Muscle of back (tissue), 11 donors: ENCODE results near the gene RAB6B. TPM values are rescaled to one million over a fixed set of nuclear protein-coding genes. Genes with fewer than 3 reads are reported as not detected.

Experiments used
- DNase-seq, 3 donors: peaks; one replicate each; pipeline versions ENCODE4 v3.0.0 to v3.0.0-alpha.2; 2013
- polyA plus RNA-seq, 10 donors: library from polyadenylated mRNA; unstranded; fragments of 120-200 nt; gene quantifications; one replicate each; pipeline ENCODE4 v1.2.1, GENCODE V29; 2013; ENCODE audit not compliant: insufficient read length in 10 of 10

The RAB6B gene
- polyA plus RNA-seq, 10 donors, result 6.6 to 13.1 (median 9.6) TPM

DNA sequence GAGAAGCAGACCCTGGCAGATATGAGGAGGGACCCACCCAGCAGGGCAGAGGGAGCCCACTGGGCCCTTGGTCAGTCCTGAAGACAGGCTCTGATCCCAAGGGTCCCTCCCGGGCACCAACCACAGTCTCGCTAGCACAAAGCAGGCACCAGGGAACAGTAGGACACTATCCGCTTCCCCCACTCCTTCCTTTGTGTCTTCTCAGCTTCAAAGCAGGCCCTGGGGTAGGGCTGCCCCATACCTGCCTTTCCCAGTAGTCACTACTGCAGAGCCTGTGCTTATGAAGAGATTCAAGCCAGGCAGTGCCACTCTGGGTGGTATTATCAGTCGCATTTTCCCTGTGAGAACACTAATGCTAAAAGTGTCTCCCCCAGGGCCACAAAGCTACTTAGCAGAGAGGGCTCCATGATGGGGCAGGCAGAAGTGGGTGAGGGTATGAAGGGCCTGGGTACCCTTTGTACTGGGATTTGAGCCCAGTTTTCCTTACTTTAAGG, 57.3 kb downstream of the RAB6B start:
- no peak for DNase-seq

DNA sequence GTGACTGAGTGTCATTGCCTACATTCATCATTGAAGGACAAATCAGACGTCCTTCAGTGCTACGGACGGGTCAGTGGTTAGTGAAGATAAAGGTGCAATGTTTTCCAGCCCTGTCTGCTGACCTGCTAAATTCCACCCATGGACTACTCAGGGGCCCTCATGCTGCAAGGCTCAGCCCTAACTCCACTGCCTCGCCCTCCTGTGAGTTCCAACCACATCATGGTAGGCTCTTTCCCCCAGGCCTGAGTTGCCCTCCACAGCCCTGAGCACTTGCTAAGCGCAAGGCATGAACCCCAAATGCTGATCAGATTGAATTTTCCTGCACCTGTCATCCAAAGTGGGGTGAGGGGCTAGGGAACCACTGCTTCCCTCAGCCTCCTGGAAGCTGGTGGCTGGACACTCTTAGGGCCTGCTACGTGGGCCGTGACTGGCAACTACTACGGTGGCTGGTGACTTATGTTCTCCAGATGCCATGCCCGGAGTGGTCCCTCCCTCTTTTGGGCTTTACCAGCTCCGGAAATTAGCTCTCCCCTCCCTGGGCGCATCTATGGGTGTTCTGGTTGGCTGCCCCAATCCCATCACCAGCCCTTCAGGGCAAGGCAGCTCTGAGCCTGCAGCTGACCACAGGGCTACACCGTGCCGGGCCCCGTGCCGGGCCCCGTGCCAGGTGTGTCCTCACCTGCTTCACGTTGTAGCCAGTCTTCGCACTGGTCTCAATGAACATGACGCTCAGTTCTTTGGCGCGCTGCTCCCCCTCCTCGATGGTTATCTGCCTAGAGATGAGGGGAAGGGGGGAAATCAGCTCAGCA, 58.0 kb downstream of the RAB6B start:
- no peak for DNase-seq

DNA sequence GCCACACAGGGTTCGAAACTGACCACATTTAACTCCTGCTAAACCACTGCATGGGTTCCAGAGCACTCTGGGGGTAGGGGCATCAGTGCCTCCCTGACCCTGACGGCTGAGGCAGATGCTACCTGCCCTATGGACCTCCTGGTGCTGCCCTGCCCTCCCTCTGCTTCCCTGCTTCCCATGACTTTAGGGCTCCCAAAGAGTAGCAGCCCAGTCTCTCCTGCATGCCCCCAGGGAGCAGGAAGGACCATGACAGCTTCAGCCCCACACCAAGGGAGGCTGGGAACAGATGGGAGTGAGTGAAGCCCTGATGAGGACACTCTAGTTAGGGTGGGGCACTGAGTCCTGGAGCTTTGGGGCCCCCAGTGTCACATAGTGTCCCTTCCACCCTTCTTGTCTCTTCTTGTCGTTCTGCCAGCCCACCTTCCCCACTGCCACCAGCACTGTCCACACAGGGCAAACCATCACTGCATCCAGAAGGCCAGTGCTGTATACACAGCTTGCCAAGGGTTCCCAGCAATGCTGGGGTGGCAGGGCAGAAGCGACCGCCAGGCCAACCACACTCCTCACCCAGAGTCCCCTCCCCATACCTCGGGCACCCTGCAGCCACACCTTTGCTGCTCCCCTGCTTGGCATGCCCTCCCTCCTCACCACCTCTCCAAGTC, 59.1 kb downstream of the RAB6B start:
- DNase-seq, result no peak

DNA sequence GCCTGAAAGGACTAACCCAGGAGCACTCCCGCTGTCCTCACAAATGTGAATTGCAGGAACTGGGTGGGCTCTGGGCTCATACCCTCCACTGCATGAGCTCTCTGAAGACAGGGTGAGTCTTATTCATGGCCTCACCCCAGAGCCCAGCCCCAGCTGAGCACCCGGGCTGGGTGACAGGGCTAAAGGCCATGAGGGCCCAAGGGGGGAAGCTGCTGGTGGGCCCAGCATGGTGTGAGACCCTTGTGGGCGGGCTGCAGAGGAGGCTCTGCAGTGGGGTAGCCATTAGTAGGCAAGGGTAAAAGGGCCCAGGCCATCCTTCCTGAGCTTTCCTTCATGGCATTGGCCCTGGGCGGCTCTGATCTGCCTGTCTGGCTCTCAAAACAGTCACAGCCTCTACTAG, 59.7 kb downstream of the RAB6B start:
- DNase-seq, result no peak

DNA sequence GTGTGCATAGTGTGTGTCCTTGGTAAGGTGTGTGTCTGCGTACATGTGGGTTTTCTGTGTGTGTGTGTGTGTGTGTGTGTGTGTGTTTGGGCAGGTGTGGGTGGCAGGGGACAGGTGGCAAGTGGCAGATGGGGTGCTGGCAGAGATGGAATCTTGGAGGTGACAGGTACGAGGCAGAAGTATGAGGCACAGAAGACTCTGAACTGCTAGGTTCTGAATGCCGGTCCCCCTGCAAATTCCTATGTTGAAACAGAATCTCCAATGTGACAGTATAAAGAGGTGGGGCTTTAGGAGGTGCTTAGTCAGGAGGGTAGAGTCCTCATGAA, 60.3 kb downstream of the RAB6B start:
- no peak for DNase-seq

DNA sequence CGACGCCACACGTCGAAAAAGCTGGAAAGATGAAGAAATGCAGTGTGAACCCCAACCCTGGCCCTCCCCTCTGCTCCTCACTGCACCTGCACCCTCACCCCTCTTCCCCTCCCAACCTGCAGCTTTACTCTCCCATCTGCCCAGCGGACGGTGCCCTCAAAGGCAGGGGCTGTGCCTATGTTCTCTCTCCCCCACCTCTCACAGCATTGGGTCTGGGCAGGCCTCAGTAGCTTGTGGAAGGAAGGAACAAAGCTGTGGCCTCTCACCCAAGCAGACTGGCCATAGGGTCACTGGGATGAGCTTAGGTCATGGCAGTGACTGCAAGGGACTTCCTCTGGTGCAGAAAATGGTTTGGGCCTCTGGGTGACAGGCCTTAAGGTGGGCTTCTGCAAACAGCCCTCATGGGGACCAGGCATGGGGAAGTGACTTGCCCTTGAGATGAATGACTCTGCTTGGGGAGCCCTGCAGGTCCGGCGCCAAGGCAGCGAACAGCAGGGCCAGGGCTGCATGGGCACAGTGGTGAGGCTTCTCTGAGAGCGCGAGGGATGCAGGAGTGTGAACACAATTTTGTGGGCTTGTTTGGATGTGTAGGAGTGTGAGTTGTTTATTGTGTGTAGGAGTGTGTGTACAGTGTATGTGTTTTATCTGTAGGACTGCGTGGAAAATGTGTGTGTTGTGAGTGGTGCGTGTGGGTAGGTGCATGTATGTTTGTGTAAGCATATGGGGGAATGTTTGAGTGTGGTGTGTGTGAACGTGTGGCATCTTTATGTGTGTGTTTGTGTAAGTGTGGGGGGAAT, 60.9 kb downstream of the RAB6B start:
- DNase-seq, result no peak

DNA sequence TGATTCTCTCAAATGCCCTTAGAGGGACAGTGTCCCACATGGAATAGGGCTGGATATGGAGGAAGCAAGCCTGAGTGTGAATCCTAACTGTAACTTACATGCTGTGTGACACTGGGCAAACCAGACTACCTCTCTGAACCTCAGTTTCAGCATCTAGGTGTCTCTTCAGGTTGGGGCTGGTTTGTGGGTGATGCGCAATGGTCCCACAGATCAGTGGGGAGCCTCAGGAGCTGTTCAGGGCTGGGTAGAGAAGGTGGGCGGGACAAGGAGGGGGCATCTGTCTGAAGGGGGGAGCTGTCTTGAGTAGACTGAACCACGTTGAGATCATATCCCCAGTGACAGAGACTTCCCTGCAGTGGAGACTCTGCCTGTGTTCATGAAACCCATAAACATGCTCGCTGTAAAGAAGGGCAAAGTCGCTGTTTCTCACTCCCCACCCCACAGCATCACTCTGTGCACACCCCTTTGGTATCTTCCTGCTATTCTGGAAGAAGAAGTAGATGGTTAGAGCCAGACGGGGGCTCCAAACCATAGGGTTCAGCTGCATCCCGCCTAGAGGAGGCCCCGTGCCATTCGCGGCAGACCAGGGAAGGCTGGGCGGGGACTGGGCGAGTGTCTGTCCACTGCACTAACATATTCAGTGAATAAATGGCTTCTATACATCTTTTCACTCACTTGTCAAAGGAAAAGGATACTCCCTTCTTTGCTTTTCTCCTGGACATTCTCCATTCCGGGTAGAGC, 61.6 kb downstream of the RAB6B start:
- DNase-seq, result no peak

DNA sequence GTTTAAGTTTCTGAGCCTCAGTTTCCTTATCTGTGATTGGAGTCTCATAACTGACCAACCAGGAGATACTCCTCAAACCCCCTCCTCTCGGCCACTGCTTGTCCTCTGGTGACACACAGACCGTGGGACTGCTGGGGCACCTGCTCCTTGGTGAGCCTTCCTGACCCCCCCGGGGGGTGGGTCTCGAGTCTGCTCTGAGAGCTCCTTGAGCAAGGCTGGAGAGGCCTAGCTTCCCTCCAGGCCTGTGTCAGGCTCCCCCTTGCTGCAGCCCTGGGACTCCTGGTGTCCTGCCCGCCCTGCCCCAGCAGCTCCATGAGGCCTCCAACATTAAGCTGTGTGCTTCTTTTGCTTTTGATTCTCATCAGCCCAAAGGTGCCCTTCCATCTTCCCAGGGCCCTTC, 62.4 kb downstream of the RAB6B start:
- DNase-seq, result no peak

DNA sequence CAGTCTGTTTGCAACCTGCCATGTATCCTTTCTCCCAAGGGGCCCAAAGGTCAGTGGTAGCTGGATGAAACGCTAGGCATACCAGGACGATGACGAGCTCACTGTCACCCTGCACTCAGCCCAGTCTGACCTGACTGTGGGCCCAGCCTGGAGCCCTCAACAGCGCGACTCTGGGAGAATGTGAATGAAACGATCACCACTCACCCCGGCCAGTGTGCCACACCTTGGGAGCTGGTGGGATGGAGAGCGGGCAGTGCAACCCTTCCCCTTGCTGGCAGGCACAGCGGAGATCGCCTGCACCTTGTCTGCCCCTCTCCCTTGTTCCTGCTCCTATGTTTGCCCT, 62.9 kb downstream of the RAB6B start:
- no peak for DNase-seq

DNA sequence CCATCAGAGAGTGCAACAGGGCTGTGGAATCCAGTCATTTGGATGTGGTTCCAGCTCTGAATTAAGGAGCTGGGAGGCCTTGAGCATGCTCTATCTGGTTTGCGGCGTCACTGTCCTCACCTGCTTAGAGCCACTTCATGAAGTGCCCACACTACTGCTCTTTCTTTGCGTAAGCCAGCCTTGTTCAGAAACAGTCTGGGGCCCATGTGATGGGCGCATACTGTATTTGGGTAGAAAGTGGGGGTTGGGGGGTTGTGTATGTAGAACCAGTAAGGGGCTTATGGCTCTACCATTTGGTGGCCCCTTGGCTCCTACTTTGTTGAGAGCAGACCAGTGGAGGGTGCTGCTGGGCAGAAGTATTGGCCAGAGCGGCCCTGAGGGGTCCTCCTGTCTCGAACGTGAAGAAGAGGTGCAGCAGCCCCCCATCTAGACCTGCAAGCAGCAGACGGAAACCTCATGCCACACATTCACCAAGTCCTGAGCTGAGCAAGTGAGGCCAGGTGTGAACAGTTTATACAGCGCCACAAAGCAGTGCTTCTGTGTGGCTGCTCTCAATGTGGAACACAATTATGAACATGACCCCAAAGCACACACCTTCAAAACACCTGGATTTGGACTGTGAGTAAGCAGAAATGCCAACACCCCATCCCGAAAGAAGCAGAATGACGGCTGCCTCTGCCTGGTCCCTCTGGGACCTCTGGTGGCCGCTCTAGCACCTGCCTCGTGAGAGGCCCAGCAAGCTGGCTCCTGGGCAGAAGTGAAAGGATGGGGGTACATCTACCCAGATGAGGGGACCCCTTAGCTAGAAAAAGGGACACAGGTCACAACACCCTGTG, 63.5 kb downstream of the RAB6B start:
- DNase-seq, result no peak

DNA sequence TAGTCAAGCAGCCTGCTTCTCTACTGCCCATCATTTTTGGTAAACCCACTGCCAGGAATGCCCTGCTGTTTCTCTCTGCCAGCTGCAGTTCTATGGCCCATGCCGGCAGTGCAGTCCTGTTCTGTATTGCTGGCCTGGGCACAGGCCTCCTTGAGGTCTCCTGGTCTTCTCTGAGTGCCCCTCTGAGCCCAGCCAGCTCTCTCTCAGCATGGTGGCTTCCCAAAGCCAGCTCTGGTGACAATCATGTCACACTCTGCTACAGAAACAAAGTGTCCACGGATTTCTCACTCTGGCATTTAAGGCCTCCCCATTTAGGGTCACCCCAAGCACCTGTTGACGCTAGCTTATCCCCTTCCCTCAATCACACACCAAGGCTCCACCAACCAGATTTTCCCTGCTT, 65.6 kb downstream of the RAB6B start:
- DNase-seq, result no peak

DNA sequence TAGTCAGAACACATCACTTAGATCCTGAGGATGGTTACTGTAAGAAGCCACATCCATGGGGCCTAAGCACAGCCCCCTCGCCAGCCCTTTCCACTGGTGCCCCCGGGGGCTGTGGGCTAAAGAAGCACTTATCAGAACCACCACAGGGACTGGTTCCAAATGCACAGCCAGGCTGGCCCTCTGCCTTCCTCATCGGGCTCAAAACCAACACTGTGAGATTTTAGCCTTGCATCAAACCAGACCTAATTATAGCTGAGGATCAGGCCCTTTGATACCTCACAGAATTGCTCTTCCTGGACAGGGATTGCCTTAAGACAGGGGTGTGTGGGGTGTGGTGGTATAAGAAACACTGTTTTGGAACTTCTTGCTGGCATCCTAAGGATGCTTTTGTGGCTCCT, 66.4 kb downstream of the RAB6B start:
- no peak for DNase-seq

DNA sequence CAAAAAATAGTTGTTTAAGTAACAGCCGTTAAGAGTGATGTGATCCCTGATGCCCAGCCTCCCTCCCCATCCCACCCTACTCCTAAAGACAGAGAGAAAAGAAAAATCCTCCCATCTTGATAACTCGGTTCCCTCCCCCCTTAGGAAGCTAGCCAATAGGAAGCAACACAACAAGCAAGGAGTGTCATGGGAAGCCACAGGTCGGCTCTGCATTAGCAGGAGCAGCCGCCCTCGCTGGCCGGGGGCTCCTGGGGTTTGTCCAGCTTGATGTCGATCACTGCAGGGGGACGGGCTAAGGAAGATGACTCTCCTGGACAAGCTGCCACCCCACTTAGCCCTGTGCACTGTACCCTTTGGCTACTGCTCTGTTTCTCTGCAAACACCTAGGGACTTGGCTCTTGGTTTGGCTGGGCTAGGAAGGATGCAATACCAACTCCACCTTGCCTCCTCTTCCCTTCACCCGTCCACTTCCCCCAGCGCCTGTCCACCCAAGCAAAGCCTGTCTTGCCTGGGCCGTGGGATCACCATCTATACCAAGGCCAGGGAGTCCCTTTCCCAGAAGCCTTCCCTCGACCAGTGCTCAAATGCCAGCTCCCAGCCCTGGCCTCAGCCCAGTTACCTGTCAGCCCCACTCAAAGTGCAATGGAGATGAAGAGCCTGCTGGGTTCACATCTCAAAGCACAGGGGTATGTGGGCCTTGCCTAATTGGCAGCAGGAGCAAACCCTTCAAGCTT, 66.9 kb downstream of the RAB6B start:
- no peak for DNase-seq

DNA sequence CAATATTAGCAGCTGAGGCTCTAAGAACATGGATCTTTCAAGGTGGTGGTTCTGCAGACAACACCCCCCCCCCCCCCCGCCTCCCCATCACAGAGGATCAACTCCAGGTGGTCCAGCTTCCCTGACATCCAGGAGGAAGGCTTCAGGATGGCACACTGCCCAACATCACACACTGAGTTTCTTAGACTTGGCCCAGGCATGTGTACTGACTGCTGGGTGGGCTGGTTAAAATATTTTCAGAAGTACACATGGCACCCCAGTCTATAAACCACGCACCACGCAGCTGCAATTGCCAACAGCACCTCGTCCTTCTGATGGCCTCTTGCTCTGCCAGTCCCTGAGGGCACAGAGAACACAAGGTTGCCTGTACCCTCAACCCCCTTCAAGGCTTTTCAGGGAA, 68.0 kb downstream of the RAB6B start:
- no peak for DNase-seq

DNA sequence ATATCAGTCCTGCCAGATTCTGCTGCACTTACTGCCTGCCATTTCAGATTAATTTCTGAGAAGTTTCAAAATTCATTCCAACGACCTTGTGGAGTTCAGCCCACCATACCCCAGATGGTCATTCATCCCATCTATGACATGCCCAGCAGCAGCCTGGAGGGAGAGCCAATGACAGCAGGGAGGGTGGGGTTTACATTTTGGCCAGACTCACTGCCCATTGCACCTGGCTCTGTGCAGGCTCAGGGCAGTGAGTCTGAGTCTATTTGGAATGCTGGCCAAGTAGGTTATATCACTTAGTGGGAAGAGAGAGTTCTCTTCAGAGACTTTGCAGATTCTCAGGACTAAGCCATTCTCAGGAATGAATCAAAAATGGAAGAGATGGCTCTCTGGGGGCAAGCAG, 68.5 kb downstream of the RAB6B start:
- no peak for DNase-seq

DNA sequence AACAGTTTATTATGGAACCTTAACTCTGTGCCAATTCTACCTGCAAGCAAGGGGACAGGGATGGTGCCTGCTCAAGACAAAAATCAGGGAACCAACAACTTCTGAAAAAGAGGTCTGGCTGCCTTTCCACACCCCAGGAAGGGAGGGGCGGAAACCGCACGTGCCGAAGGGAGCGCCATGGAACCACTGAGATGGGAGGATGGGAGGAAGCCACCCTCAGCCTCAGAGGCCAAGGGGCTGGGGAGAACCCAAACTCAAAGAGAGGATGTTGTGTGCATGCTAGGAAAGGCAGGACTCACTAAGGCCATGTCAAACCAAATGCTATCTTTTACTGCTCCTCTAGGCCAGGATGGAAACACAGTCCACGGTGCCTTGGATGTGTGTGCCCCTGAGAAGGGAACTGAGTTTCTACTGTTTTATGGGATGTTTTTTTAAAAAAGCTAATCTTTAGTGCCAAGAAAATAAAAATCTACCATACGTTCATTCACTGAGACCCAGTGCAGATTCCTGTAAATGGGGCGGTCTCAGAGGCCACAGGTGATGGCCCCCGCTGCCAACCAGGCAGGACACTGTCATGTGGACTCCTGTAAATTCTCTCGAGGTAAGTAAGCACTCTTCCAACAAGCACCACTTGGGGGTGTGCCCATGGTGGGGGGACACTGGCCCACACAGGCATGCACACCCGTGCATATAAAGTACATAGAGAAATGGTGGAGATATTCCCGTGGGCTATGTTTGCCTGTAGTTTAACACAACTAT, 69.5 kb downstream of the RAB6B start:
- DNase-seq, result no peak

DNA sequence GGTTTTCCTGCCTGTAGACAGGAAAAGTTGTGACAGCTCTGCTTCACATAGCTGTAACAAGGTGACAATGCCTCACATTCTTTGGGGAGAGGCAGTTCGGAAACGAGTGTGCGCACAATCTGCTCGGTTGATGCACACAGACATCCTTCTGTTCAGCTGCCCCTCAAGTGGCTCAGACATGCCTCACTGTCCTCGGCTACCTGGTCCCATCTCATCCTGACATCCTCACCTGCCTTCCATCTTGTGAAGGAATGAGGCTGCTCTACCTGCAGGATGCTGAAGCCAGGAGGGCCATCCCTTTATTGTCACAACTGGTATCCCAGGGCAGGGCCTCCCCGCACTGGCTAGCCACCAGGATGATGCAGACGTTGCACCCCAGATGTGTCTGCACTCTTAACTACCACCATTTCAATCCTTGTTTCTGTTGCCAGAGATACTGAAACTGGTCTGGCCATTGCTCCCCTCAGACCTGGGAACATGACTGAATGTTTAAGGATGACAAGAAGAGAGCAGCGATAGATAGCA, 70.7 kb downstream of the RAB6B start:
- no peak for DNase-seq

DNA sequence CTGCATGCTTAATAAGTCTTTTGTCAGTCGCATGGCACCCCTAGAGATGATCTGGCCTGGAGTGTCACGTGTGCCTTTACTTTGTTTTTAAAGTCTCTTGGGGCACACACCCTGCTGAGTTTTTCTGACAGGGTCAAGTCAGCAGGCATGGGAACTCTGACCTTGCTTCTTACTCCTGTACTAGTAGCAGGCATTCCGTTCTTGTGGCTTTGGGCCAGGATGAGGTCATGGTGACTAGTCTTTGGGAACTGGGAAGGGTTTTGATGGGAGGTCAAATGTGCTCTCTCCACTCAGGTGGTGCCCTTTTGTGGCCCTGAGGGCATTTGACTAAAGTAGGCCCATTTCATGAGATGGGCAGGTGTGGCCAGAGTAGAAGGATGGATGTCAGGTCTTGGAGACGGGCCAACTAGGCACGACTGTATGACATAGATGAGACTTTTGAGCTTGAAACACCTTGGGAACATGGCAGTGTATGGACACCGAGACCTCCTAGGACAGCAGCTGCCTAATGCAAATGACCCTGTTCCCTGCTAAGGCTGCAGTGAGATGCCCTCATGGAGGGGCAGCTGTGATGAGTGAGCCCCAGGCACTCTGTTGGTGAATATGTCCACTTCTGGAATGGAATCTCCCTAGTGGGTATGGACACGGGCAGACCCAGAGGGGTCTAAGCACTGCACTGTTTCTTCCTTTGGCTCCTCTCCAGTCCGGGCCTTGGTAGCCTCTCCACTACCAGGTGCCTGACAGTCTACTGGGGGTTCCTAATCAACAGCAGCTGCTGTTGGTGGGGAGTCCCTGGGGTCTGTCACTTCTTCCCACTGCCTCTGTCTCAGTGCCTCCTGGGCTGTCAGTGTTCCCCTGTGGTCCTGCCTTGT, 73.7 kb downstream of the RAB6B start:
- DNase-seq, result peak in 2 of 3 donors; percentile 18 to 30
